SKM-1 (cell line): ENCODE data around the gene THSD7B.

Experiments used
- DNase-seq: peaks from one replicate; lab custom pipeline; 2025; ENCODE audit not compliant: unreplicated experiment; lab: John Stamatoyannopoulos, UW

THSD7B gene

GRCh38 chr2:137345994-137346393 lies 580.6 kb downstream of the THSD7B start:
- DNase-seq = no peak

DNA sequence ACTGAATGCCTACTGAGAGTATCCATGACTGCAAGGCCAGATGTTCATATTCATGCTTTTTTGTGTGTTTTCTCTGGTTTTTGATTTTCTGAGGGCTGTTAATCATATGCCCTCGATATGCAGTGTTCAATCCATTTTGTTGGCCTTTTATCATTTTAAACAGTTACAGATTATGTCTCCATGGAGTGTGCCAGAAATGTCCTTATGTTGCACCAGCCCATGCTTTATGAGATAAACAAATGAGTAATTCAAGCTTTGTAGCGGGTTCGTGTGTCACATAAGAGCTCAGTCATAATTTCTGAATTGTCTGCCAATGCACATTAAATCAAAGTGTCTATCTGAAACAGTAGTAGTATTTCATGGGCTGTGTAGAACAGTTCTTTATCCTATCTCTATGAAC lies 583.0 kb downstream of the THSD7B start:
- no peak for DNase-seq

GRCh38 chr2:137357634-137358033 lies 592.3 kb downstream of the THSD7B start:
- no peak for DNase-seq

DNA sequence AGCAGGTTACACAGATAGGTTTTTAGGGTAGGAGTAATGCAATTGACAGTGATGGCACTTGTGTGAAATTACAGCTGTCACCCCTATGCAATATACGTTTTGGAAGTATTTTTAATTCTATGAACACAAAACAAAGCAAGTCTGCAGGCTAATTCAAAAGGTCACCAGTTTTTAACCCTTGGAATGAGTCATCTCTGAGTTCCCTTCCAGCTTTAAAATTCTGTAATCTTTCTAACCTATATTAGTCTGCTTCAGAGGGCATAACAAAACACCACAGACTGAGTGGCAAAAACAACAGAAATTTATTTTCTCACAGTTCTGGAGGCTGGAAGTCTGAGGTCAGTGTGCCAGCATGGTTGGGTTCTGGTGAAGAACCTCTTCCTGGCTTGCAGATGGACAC lies 602.0 kb downstream of the THSD7B start:
- no peak for DNase-seq

- DNase-seq = no peak
Observed at GRCh38 chr2:137369106-137369505, 603.8 kb downstream of the THSD7B start.

GRCh38 chr2:137379186-137379585 lies 613.8 kb downstream of the THSD7B start:
- DNase-seq = no peak

DNA sequence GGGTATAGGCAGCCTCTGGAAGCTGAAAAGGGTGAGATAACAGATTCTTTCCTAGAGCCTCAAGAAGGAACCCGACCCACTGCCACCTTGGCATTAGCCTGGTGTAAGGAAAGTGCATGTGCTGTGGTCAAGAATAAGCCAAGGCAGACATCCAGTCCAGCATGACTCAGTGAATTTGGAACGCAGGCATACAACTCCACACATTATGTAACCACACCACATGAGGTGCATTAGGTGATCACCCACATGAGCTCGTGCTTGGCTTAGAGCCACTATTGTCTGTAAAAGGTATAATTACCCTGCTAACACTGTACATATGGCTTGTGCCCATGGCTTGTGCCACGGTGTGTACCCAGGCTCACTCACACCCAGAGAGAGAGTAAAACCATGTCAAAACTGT lies 615.3 kb downstream of the THSD7B start:
- DNase-seq = no peak

DNA sequence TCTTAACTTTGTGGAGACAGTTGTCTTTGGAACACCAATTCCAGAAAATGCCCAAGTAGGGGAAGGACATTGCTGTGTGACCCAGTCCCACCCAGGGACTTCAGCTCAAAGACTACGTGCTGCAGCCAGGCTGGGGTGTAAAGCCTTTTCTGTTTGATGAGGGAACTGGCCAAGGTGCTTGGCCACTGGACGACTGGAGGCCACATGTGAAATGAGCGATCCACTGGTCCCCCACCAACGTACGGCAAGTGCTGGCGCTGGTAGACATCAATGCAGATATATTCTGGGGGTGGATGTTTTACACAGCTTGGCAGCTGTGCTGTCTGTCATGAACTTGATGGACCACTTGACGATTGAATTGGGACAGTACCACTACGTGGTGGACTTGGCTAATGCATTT lies 616.4 kb downstream of the THSD7B start:
- no peak for DNase-seq

DNA sequence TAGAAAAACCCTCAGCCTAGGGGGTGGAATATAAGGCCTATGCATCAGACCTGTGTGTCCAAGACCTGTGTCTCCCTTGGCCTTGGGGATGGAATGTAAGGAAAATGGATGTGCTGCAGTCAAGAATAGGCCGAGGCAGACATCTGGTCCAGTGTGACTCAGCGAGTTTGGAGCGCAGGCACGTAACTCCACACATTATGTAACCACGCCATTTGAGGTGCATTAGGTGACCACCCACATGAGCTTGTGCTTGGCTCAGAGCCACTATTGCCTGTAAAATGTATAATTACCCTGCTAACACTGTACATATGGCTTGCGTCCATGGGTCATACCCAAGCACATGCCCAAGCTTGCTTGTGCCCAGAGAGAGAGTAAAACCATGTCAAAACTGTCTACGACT lies 618.0 kb downstream of the THSD7B start:
- DNase-seq = no peak

DNA sequence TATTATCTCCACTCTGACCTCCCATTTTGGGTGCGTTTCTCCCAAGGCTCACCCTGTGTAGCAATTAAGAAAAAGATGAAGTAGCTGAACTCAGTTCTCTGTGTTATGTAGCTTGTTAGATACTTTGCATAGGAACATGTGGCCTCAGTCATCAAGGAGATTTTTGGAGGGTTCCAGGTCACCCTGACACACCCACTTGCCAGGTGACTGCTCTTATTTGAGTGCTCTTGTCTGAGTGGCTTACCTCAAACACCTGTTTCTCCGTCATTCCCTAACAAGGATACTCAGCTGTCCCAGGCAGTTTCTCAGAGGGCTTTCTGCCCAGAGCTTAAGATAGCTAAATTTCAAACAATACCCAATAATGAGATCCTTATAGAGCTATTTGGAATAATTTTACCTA lies 621.7 kb downstream of the THSD7B start:
- no peak for DNase-seq

DNA sequence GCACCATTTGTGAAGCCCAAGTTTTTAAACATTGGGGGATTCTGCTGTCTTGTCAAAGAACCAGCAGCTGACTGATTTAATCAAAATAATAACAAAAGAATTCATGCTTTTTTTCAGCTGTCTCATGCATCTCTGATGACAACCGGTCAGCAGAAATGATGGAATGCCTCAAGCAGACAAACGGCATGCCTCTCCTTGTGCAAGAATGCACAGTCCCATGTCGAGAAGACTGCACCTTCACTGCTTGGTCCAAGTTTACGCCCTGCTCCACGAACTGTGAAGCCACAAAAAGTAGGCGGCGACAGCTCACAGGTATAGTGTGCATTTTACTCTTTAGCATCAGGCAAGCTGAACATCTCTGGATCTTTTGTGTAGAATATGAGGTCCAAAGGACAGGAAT lies 640.2 kb downstream of the THSD7B start:
- no peak for DNase-seq

DNA sequence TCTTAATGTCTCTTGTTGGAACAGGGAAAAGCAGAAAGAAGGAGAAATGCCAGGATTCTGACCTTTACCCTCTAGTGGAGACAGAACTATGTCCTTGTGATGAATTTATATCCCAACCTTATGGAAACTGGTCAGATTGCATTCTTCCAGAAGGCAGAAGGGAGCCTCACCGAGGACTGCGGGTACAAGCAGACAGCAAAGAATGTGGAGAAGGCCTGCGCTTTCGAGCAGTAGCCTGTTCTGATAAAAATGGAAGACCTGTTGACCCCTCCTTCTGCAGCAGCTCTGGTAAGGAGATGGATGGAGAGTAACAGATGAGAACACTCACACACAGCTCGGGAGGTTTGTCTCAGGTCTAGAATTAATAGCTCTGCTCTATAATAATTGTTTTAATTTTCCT lies 646.2 kb downstream of the THSD7B start:
- no peak for DNase-seq

DNA sequence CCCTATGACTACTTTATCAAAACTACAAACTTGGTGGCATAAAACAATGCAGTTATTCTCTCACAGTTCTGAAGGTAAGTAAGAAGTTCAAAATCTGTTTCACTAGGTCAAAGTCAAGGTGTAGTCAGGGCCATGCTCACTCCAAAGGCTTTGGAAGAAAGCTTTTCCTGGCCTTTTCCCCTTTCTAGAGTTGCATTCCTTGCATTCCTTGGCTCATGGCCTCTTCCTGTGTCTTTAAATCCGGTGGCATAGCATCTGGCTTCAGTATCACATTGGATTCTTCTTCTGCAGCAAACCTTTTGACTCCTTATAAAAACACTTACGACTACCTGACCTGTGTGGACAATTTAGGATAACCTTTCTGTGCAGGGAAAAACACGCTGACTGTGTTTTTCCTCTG lies 655.4 kb downstream of the THSD7B start:
- DNase-seq = no peak

GRCh38 chr2:137435162-137435561 lies 669.8 kb downstream of the THSD7B start:
- DNase-seq = no peak

GRCh38 chr2:137437386-137437785 lies 672.0 kb downstream of the THSD7B start:
- DNase-seq = no peak

DNA sequence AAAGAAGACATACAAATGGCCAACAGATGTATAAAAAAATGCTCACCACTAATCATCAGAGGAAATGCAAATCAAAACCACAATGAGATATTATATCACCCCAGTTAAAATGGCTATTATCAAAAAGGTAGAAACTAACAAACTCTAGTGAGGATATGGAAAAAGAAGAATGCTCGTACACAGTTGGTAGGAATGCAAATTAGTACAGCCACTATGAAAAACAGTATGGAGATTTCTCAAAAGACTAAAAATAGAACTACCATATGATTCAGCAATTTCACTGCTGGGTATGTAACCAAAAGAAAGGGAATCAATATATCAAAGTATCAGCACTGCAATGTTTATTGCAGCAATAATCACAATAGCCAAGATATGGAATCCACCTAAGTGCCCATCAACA lies 679.6 kb downstream of the THSD7B start:
- no peak for DNase-seq

DNA sequence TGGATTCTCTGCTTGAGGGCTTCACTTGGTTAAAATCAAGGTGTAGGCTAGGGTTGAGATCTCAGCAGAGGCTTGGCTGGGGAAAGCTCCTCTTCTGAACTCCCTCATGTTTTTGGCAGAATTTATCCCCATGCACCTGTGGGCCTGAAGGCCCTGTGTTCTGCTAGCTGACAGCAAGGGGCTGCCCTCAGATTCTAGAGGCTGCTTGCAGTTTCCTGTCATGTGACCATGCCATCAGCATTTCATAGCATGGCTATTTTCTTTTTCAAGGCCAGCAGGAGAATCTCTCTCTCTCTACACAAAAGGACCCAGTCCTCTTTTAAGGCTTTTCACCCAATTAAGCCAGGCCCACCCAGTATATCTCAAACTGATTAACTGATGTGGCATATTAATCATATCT lies 684.1 kb downstream of the THSD7B start:
- DNase-seq = no peak

DNA sequence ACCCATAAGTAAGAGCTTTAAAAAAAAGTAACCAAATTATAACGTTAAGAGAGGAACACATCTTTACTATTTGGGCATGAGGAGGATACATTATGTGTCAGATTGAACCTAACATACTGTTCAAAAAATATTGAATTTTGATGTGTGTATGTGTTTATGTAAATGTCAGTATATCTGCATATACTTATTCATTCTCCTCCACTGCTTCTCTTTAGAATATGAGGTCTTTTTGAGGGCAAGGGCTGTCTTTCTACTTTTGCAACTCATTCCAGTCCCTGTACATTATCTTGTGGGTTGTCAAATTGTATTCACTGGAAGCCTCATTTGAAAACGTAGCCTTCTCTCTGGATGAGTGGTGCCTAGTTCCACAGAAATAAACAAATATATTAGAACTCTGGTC lies 689.5 kb downstream of the THSD7B start:
- DNase-seq = no peak

GRCh38 chr2:137467246-137467862 lies 702.0 kb downstream of the THSD7B start:
- no peak for DNase-seq

DNA sequence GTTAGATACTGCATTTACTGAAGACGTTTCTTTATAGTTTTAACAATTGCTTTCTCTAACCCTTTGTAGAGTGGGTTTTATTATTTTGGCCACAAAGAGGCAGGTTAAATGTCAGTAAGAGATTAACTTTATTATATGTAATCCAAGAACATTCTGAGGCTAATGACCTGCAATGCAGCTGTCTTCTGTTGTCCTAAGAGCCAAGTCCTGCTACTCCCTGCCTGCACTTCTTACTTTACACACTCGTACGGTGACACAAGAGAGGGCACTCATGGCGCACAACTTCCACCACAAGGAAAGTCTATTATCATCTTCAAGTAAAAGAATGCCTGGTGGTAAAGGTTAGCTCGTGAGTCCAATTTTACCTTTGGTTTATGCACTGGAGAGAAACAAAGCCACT lies 727.9 kb downstream of the THSD7B start:
- no peak for DNase-seq

GRCh38 chr2:137500599-137500998 lies 735.3 kb downstream of the THSD7B start:
- no peak for DNase-seq

DNA sequence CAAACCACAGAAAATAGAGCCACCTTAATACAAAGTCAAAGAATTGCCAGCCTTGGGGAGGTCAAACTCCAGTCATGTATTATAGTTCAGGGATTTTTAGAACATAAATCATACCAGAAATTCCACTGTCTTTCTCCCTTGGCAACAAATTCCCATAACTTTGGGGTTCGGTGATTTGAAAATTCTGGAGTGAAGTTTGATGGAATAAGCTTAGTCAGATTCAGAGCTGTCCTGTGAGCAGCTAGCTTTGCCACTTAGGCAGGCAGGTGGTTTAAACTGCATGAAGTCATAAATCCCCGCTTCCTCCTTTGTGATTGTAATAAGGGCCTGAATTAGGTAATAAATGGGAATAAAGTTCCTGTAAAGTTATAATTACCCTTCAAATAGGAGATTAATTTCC lies 741.9 kb downstream of the THSD7B start:
- no peak for DNase-seq

DNA sequence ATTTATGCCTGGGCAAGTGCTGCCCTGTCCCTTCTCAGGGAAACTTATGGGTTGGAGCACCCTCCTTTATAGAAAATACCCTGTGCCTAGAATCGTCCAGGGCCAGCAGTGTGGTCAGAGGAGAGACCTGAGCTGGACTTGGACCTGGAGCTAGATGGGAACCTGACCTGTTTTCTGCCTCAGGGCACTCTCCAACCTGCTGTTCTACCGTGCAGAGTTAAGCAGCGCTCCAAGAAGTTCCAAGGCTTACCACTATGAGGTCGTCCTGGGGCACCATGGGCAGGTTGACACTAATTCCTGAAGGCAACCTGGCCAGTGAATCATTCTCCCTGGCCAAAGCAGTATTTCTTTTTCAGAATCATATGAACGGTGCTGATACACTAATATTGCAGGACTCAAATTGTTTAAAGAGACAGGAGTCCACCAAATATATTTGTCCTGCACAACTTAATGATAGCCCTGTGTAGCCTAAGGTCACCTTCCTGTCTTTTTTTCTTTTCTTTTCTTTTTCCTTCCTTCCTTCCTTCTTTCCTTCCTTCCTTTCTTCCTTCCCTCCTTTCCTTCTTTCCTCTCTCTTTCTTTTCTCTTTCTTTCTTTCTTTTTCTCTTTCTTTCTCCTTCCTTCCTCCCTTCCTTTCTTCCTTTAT lies 743.5 kb downstream of the THSD7B start:
- no peak for DNase-seq
